ENCODE measurements around the gene KDM5B. TPM values are rescaled to one million over a fixed set of nuclear protein-coding genes. Genes with fewer than 3 reads are reported as not detected.

The KDM5B gene
- total and polyA plus RNA-seq, 2 of the 8 experiments (the other 6 are each of a cell fraction or from before 2014, with no cell fraction given), result 73.3 to 210 TPM

DNA sequence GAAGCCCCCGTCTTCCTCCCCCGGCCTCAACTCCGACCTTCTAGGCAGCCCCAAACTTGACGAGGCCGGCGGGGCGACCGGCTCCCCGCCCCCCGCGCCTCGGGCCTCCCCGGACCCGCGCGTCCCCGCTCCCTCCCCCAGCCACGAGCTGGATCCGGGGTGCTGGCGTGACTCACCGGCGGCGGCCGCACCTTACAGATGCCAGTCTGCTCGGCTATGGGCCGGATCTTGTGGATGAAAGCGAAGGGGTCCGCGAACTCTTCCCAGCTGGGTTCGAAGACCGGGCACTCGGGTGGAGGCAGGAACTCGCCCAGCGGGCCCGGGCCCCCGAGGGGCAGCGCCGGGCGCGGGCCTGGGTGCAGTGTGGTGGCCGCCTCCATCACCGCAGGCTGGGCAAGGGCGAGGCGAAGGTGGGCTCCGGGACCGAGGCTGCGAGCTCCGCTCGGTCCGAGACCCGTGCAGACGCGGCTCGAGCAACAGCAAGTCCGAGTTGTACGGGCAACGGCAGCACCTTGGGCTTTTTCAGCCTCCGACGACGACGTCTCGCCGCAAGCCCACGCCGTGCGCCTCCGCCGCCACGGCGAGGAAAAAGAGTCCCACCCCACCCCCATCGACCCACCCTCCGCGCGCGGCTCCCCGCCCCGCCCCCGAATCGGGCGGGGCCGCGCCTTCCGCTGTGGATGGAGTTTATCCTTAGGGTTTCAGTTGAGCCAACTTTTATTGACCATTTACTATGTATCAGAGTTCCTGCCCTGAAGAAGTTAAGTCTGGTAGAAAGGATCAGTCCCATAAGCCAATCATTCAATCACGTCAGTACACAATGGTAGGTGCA is at the start of gene KDM5B (continued):
- TF ChIP-seq, protein P1, sequence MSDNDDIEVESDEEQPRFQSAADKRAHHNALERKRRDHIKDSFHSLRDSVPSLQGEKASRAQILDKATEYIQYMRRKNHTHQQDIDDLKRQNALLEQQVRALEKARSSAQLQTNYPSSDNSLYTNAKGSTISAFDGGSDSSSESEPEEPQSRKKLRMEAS (IDR thresholded peaks at IDR 0.05), result peak; percentile 88

All from H1 (cell line).